HG02798 (cell line): ENCODE data around the gene ANKRD22.

ENCODE experiments used
- ATAC-seq: cut with Tn5 transposase; IDR thresholded peaks from one replicate; pipeline ENCODE4 v1.9.1; 2021; ENCODE audit warnings: mild to moderate bottlenecking; ENCODE audit not compliant: unreplicated experiment, poor library complexity

Gene ANKRD22

GRCh38 chr10:88803641-88804040 lies 48.0 kb downstream of the ANKRD22 start:
- ATAC-seq = no peak

- ATAC-seq = no peak
Measured at GRCh38 chr10:88802523-88803285, 48.9 kb downstream of the ANKRD22 start, which contains the start of gene LIPM. TSS of gene LIPM (plus strand) at chr10:88802730. CDS start at chr10:88802897, 167 bp downstream.

- no peak for ATAC-seq
Measured at GRCh38 chr10:88800152-88801125, 51.2 kb downstream of the ANKRD22 start.

- ATAC-seq = no peak
Measured at GRCh38 chr10:88794731-88795130, 56.9 kb downstream of the ANKRD22 start.

GRCh38 chr10:88793712-88794299 lies 57.8 kb downstream of the ANKRD22 start:
- no peak for ATAC-seq

GRCh38 chr10:88792661-88793060 lies 59.0 kb downstream of the ANKRD22 start:
- no peak for ATAC-seq

- ATAC-seq = no peak
Measured at GRCh38 chr10:88791924-88792323, 59.7 kb downstream of the ANKRD22 start.

GRCh38 chr10:88788924-88789323 lies 62.7 kb downstream of the ANKRD22 start:
- no peak for ATAC-seq

- ATAC-seq = no peak
Measured at GRCh38 chr10:88787463-88787862, 64.2 kb downstream of the ANKRD22 start.

- ATAC-seq = no peak
Measured at GRCh38 chr10:88786032-88786770, 65.4 kb downstream of the ANKRD22 start.

- no peak for ATAC-seq
Measured at GRCh38 chr10:88783724-88784123, 67.9 kb downstream of the ANKRD22 start.

- ATAC-seq = no peak
Measured at GRCh38 chr10:88782222-88782621, 69.4 kb downstream of the ANKRD22 start.

- no peak for ATAC-seq
Measured at GRCh38 chr10:88781206-88781605, 70.4 kb downstream of the ANKRD22 start.
